ENCODE data around the gene FANCE.
"Not testable (repeated sequence)": the region's sequence is repeated elsewhere in the genome, so short reads cannot be mapped to it uniquely, and the experiment has no call there.

The FANCE gene

GRCh38 chr6:35508542-35508941, 56.4 kb downstream of the FANCE start:
- no peak for DNase-seq
- intact Hi-C loops (cut with DNase I), result no loop called here

DNA sequence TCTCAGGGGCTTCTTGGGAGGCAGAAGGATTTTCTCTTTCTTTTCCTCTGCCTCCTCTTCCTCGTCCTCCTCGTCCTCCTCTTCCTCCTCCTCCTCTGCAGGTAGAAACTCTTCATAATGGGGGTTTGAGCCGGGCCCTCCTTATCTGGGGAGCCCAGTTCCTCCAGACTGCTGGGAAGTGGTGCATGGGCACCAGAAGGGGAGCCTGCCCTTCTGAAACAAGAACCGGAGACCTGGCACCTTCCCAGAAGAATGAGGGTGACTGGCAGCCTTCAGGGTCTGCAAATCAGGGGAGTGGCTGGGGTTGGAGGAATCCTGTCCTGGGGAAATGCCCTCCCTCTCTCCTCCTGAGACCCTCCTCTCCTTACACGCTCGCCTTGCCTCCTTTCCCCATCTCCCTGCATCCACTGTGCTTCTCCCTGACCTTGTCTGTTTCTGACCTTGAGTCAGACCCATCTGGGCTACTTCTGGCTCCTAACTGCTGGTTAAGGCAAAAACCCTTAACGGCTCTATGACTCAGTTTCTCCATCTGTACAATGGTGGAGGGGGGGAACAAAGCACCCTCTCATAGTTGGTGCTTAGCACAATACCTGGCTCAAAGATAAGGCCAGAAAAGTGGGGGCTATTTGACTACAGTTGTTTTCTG, 58.9 kb downstream of the FANCE start:
- intact Hi-C loops (cut with DNase I), result no loop called here
- no peak for DNase-seq

- no peak for DNase-seq
- intact Hi-C loops (cut with DNase I), result no loop called here
These were observed 59.4 kb downstream of the FANCE start for GRCh38 chr6:35511562-35511941.

- intact Hi-C loops (cut with DNase I), result no loop called here
- DNase-seq, result no peak
These were observed 59.9 kb downstream of the FANCE start for GRCh38 chr6:35512006-35512405.

- no peak for DNase-seq
- intact Hi-C loops (cut with DNase I), result no loop called here
These were observed 60.6 kb downstream of the FANCE start, which contains the start of gene TULP1 for GRCh38 chr6:35512740-35513139. Gene TULP1 (minus strand): TSS chr6:35512896. CDS start chr6:35512858, 38 bp downstream.

GRCh38 chr6:35514587-35514986, 62.4 kb downstream of the FANCE start:
- no peak for DNase-seq
- intact Hi-C loops (cut with DNase I), result no loop called here

DNA sequence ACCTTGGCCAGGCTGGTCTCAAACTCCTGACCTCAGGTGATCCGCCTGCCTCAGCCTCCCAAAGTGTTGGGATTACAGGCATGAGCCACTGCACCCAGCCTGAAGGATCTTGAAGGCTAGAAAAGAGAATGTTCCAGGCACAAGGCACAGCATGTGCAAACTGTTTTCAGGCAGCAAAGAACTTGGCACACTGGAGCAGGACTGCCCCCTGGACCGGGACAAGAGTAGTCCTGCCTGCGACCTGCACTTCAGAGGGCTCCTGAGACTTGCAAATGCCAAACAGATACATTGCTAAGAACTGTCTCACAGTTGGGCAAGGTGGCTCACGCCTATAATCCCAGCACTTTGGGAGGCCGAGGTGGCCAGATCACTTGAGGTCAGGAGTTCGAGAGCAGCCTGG, 63.8 kb downstream of the FANCE start:
- intact Hi-C loops (cut with DNase I), result not testable (repeated sequence)

More for the DNA sequence above, 63.8 kb downstream of the FANCE start:
- DNase-seq, result not testable (repeated sequence)
